Activated CD8-positive, alpha-beta memory T cell treated with anti-CD3 and anti-CD28 coated beads, Interleukin-2, amount 50 U/mL, for 24 hours (primary cell): ENCODE measurements around the gene SAG.
A peak's percentile ranks its signal among the peaks of the same experiment; 100 is the strongest.
"Not testable (repeated sequence)": the region's sequence is repeated elsewhere in the genome, so short reads cannot be mapped to it uniquely, and the experiment has no call there.

Experiments
- DNase-seq: peaks from one replicate; pipeline ENCODE4 v3.0.0-alpha.2; 2020; ENCODE audit errors: extremely low read depth

SAG gene

DNA sequence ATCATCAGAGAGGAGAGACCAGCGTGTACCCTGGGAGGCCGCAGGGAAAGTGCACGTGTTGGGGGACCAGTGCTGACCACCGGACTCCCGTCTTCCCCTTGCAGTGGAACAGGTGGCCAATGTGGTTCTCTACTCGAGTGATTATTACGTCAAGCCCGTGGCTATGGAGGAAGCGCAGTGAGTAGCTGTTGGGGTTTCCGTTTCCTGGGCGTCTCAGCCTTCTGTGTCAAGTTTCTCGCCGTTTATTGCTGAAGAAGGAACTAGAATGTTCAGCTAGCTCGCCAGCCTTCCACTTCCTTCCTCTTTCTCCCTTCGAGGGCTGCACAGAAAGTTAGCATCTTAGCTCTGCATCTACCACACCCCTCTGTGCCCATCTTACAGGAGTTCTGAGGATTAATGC is 23.9 kb downstream of the SAG start:
- DNase-seq = peak; percentile 41

DNA sequence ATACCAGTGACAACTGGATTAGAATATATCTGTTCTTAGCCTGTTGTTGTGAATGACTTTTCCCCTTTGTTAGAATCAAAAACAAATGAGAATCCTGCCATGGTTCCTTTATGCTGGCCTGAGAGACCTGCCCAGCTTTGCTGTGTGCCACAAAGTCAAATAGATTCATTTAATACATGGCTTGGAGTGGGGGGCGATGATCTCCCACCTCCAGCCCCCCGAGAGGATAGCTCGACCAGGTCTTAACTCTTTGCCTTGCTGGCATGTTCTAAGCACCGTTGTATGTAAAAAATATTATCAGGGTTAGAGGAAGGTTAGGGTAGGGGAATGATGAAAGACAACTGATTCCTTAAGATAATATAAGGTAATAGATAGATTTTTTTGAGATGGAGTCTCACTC is 24.5 kb downstream of the SAG start:
- no peak for DNase-seq

DNA sequence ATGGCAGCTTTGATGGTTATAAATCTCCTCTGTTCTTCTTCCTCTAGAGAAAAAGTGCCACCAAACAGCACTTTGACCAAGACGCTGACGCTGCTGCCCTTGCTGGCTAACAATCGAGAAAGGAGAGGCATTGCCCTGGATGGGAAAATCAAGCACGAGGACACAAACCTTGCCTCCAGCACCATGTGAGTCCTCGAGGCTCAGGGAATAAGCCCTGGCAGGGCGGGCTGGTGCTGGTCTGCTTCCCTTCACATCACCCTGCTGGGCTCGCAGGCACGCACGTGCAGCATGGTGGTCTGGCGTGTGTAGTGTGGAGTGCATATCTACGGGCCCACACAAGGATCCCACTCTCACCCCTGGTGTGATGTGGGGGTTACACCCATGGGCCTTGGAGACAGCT is 27.3 kb downstream of the SAG start:
- no peak for DNase-seq

DNA sequence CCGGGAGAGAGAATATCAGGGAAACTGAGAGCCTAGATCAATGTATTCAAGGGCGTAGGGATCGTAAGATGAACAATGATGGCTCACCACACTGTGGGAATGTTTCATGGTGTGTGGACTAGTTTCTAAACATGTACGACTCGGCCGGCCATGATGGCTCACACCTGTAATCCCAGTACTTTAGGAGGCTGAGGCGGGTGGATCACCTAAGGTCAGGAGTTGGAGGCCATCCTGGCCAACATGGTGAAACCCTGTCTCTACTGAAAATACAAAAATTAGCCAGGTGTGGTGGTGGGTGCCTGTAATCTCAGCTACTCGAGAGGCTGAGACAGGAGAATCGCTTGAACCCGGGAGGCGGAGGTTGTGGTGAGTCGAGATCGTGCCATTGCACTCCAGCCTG is 28.5 kb downstream of the SAG start:
- not testable (repeated sequence) for DNase-seq

DNA sequence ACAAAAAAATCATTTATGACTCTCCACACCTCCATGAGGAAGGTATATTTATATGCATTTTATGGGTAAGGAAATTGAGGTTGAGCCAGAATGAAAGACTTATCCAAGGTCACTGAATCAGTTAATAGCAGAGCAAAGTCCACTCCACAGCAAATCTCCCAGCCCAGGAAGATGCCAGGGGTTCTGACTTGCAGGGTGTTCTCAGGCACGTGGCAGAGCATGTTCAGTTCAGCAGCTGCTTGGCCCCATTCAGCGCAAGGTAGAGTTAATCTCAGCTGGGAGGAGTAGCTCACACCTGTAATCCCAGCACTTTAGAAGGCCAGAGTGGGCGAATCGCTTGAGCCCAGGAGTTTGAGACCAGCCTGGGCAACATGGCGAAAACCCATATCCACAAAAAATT is 28.9 kb downstream of the SAG start:
- DNase-seq = no peak

DNA sequence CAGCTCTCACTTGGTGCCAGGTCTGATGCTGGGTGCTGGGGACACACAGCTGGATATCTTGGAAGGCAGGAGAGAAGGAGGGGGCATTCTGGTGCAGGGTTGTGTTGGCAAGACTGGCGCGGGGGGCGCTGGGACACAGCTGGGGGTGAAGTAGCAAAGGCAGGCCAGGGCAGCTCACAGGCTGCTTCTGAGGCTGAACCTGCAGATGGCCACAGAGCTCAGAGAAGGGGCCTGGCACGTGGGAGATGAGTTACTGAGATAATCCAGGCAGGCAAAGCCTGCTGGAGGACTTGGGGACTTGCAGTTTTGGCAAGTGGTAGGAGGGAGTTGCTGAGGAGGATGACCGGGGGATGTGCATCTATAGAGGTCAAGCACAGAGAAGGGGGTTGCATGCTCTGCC is 30.4 kb downstream of the SAG start:
- DNase-seq = no peak

DNA sequence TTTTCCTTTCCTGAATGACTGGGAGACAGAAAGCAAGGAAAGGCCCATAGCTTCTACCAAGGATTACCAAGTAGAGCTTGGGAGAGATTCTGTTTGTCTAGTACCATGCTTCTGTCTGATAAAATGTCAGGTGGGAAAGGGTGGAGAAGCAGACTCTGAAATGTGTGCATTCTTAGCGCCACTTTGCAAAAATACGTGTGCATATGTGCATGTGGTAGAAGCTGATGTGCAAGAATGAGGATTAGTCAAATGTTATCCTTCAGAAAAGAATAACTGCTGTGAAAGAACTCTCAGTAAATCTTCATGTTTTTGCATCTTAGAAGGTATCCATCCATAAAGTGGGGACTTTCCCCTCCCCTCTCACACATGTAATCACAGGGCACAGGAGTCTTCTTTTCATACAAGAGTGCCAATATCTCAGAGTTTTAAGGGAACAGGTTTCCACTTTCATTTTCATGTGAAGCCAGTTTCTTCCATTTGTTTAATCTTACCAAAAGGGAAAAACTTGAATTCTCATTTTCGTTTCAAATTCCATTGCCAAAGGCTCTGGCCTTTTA is 31.3 kb downstream of the SAG start:
- DNase-seq = no peak

DNA sequence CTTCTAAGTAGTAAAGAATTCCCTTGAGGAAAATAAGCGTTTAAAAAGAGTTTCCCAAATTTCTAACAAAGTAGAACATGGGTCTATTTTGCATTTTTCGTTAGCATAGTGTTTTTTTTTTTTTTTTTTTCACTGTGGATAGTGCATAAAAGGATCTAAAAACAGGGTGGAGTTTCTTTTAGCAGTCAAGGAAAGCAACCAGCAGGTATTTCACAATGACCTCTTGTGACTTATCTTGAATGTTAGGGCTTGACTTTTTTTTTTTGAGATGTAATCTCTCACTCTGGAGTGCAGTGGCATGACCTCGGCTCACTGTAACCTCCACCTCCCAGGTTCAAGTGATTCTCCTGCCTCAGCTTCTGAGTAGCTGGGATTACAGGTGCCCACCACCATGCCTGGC is 31.8 kb downstream of the SAG start:
- DNase-seq = no peak

DNA sequence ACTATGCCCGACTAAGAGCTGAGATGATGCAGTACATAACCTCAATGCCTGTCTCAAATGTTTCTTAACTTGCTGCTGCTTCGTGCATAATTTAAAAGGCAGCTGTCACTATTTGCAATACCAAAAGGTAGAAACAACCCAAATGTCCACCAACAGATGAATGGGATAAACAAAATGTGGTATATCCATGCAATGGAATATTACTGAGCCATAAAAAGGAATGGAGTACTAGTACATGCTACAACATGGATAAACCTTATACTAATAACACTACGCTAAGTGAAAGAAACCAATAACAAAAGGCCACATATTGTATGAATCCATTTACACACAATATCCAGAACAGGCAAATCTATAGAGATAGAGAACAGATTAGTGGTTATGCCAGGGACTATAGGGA is 33.7 kb downstream of the SAG start:
- DNase-seq = no peak

DNA sequence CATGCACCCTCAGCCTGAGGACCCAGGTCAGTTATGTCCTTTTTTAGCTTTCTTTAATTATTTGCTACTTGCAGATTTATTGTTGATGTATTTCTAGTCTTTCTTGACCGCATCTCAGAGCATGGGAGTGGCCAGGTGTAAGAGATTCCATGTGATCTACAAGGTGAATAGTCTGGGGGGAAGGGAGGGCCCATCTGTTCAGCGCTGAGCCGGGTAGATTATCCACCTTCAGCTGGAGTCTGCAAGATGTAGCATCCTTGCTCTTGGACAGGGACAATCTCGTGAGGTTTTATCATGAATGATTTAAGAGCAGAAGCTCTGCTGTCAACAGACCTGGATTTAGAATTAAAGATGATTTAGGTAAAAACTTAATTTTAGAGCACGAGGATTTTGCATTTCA is 34.7 kb downstream of the SAG start:
- DNase-seq = no peak

DNA sequence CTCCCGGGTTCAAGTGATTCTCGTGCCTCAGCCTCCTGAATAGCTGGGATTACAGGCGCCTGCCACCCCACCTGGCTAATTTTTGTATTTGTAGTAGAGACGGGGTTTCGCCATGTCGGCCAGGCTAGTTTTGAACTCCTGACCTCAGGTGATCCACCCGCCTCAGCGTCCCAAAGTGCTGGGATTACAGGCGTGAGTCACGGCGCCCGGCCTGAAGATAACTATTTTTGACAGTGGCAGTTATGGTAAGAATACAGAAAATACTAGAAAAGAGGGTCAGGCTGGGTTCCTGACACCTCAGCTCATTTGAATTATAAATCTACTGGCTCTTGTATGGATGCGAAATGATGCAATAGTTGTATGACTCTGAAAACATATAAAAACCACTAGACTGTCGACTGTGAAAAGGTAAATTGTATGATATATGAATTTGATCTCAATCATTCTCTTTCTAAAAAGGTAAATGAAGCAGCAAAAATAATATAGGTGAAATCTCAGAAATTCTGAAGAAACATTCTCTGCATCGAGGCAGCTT is 35.6 kb downstream of the SAG start:
- no peak for DNase-seq

DNA sequence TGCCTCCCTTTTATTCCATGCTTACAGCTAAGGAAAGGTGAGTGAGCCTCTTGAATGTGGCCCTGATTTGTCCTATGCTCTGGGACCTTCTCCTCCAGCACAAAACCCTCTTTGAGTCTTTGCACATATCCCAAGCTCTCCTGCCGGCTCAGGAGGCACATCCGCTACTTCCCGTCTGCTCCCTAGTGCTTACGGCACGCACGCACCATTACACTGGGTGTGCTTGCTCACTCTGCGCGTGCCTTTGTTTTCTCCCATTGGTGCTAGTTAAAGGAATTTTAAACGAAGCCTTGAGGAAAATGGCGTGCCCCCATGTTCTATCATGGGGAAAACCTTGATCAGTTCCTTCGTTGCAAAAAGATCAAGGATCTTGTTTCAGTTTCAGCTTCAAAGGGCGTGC is 38.8 kb downstream of the SAG start:
- no peak for DNase-seq

DNA sequence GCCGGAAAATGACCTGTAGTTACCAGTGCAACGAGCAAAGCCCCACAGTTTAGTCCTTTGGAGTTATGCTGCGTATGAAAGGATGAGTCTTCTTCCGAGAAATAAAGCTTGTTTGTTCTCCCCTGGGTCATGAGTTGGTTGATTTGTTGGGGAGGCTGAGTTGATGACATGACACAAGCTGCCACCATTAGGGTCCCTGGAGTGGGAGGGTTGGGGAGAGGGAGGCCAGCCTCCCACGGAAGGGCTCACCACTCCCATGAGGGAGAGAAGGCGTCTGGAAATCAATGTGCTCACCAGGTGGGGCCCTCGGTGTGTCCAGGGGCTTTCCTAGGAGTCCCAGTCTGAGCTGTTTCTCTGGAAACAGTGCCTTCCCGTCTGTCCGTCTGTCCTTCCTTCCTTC is 39.3 kb downstream of the SAG start:
- no peak for DNase-seq

DNA sequence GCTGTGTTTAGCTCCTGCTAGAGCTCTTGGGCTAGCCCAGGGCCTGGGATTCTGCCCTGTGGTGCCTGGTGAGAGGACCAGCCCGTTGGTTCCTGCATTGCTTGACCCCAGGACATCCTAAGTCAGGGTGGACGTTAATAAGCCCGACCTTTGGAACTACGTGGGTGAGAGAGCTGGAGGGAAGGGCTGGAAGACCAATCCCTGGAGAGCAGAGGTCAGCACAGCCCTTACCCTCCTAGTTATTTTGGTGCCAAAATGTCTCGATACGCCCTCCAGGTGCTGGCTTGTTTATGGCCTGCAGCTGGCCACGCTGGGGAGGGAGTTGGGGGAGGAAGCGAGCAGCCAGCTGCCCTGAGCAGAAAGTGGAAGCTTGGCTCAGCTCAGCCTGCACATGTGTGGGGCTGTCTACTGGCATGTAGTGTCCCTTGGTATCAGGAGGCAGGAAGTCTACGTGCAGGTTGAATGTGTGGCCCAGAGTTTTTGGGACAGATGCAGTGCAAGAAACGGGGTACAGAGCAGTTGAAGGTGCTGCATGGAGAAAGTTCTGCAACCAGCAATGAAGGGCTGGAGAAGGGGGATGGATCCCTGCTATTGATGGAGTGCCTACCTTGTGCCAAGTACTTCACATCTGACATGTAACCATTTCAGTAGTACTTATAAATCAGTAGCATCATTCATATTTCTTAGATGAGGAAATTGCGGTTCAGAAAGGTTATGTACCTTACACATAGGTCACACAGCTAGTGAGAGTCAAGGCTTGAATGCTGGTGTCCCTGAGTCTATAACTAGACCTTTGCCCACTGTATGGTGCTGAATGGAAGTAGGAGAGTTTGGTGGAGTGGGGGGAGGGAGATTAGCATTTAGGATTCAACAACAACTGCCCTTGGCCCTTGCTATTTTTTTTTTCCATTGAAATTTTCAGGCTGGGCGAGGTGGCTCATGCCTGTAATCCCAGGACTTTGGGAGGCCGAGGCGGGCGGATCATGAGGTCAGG is 41.7 kb downstream of the SAG start:
- no peak for DNase-seq

DNA sequence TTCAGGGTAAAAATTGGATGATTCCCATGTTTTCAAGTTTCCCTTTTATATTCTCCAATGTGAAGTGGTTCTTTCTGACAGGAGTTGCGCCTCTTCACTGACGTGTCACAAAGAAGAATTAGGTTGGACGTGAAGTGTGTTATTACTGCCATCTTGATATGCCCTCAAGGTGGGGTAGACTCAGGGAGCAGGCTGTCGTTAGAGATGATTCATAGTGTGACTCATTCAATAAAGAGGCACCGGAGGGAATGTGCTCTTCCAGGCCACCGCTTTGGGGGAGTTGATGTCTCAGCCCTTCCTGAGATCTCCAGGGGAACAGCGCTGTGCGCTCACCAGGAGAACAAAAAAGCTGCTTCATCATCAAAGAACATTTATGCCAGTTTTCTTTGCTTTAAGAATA is 43.1 kb downstream of the SAG start:
- DNase-seq = no peak

DNA sequence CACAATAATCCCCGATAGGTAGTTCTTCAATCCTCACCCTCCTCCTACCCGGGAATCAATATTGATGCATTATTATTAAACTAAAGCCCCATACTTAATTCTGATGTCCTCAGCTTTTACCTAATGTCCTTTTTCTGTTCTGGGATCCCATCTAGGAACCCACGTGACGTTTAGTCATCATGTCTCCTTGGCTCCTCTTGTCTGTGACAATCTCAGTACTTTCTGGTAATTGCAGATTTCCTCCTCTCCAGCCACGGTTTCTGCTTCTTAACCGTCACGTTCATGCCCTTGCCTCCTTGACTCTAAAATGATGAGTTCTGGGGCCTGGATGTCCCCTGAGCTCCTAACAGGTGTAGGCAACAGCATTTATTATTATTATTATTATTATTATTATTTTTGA is 43.8 kb downstream of the SAG start:
- no peak for DNase-seq

DNA sequence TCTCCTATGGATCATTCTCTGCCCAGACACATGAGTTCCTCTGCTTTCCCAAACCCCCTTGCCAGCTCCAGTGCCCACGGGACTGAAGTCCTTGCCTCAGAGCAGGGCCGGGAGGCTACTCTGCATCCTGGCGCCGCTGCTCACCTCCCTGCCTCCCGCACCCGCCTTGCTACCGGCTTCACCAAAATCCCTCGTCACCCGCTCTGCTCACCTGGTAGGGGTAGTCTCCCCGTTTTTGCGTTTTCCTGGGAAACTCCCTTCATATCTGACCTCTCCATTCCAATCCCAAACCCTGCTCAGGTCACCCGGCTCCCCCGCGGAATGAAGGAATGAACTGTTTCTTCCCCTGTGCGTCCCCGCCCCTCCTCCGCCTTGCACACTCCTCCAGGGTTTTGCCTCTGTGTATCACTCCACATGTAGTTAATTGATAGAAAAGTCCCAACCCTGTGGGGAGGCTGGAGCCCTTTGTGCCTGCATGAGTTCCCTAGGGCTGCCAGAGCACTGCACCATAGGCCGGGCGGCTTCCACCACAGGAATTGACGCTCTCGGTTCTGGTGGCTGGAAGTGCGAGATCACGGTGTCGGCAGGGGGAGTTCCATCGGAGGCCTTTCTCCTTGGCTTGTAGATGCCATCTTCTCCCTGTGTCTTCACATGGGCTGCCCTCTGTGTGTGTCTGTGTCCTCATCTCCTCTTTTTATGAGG is 44.7 kb downstream of the SAG start:
- DNase-seq = no peak

DNA sequence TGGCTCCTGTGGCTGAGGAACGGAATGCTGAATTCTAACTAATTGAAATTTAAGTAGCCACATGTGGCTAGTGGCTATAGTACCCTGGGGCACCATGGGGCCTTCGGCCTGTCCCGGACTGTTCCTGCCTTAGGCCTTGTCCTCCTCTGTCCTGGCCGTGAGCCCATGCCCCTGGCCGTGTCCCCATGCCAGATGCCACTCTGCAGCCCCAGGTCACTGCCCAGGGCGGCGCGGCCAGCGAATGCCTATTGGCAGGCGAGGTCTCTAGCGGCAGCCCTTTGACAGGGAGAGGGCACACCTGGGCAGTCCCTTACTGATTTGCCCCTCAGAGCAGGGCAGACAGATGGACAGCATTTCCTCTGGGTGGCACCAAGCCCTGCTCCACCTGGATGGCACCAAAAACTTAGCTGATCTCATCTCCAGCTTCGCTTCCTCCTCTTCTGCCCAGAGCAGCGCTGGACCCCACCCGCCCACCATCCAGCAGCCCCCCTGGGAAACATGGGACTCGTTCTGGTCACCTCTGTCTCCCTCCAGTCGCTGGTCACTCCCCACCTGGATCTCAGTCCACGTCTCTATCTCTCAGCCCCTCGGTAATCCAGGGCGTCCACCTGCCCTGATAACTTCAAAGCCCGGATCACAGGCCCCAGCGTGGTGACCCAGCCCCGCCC is 45.6 kb downstream of the SAG start:
- no peak for DNase-seq

DNA sequence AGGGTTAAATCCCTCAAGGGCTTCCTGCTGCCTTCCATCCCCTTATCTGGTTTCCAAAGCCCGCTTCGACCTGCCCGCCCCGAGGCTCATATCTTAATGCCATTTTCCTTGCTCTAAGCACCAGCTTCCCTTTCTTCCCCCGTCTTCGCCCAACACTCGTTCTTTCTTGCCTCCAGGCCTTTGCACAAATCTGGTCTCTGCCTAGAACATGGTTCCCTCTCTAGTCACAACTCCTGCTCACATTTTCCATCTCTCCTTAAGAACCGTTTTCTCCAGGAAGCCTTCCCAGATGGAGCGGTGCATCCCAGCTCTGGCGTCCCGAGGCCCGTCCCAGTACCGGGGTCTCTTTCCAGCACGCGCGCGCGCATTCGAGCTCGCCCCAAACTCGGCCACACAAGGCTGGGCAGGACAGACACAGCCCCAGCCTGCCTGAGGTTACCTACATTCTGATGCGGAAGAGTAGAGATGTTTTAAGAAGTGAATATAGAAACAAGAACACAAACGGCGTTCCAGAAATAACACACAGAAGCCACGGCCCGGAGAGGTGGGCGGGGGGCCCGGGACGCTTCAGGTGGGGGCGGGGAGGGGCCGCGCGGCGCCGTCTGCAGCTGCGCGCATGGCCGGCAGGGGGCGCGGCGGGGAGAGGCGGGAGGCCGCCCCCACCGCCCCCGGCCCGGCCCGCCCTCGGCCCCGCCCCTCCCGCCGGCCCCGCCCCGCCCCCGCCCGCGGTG is 46.3 kb downstream of the SAG start, which contains the start of gene DGKD:
Gene DGKD, plus strand, starts transcription at position 726 of the 731 bp plus-strand sequence. CDS start 25 bp downstream, outside the sequence.
- DNase-seq = peak; percentile 19

DNA sequence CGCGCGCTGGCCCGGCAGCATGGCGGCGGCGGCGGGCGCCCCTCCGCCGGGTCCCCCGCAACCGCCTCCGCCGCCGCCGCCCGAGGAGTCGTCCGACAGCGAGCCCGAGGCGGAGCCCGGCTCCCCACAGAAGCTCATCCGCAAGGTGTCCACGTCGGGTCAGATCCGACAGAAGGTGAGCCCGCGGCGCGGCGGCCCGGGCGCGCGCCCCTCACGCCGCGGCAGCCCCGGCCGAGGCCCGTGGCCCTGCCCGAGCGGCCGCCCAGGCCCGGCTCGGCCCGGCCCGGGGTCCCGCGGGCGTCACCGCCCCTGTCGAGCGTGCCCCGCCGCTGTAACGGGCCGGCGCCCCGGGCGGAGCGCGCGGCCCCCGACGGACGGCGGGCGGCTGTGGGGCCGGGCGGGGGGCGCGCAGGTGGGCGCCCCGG is 46.9 kb downstream of the SAG start:
- no peak for DNase-seq

DNA sequence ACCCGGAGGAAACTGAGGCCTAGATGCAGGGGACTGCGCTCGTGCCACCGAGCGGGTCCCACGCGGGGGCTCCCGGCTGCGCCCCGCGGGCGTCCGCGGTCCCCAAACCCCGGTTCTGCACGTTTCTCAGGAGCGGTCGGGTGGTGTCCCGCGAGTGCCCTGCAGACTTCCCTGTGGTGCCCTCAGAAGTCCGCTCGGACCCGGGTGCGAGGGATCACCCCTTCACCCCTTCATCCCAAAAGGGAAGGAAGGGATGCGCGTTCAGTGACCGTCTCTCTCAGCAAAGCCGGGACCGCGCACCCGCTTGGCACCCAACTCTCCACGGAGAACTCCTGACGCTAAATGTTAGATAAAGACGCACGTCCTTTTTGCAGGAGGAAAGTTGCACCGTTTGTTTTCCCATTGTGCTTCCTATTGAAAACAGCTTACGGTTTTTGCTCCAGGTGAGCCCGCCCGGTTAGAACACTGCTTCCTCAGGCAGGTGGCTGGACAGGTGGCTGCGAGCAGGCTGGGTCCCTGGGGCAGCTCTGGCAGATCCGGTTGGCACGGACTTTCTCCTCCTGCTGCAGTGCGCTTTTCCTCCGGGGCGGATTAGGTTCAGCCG is 47.5 kb downstream of the SAG start:
- DNase-seq = no peak
